ENCODE measurements around the gene ZBTB16.

The ZBTB16 gene, protein sequence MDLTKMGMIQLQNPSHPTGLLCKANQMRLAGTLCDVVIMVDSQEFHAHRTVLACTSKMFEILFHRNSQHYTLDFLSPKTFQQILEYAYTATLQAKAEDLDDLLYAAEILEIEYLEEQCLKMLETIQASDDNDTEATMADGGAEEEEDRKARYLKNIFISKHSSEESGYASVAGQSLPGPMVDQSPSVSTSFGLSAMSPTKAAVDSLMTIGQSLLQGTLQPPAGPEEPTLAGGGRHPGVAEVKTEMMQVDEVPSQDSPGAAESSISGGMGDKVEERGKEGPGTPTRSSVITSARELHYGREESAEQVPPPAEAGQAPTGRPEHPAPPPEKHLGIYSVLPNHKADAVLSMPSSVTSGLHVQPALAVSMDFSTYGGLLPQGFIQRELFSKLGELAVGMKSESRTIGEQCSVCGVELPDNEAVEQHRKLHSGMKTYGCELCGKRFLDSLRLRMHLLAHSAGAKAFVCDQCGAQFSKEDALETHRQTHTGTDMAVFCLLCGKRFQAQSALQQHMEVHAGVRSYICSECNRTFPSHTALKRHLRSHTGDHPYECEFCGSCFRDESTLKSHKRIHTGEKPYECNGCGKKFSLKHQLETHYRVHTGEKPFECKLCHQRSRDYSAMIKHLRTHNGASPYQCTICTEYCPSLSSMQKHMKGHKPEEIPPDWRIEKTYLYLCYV
- total RNA-seq: 16.5 to 24.5 (median 18.5) reads per million in 4 donors

DNA sequence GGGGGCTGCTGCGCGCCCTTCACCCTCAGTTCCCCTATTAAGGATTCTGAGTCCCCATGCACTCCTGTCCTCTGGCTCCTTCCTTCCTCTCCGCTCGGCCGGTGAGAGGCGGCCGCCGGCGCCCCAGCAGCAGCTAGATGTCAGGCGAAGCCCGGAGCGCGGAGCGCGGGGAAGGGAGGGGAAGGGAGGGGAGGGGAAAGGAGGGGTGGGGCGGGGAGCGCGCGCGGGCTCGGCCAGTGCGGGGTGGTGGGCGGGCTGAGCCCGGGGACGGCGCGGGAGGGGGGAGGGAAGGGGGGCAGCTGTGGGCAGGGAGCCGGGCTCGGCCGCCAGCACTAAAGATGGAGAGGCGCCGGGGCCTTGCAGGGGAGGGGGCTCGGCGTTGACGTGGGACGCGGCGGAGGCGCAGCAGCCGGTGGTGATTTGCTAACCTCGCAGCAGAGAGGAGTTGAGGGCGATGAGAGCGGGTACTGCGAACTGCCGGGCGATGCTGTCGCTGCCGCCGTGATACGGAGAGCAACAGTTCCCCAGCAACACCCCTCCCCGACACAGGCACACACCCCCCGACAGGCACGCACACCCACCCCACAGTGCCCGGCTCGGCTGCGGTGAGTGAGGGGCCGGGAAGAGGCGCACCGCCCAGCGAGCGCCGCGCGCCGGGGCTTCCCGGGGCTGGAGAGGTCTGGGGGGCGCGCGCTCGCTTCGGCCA lies at the start of gene ZBTB16:
Gene ZBTB16, plus strand, starts transcription at position 434 of the 706 bp plus-strand sequence. CDS start 3,590 bp downstream, outside the sequence.
- DNase-seq: peak; percentile 37 to 59 (median 49)

DNA sequence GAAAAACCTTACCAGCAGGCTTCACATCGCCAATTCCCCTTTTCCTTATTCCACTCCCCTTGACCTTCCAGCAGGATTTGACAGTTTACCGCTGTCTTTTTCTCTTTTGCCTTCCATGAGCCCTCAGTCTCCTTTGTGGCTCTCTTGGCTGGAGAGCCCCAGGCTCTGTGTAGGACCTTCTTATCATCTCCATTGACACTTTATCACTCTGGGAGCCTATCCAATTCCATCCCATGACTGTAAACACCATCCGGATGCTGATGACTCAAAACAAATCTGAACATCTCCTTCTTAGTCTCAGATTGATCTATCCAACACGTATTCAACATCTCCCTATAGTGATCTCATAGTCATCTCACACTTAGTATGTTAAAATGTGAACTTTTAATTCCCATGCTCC lies 48.6 kb upstream of the ZBTB16 start:
- no peak for DNase-seq

DNA sequence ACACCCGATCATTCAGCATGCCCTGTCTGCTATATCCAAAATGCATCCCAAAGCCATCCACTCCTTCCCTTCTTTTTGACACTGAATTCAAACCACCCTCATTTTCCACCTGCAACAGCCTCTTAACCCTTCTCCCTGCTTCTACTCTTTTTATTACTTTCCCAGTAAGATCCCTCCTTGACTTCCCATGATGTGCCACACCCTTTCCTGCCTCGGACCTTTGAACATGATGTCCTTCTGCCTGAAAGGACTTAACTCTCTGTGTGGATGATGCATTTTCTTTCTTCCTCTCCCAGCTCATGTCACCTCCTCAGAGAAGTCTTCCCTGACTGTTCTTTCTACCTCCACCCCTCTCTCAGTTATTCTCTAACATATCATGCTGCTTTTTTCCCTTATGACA lies 48.1 kb upstream of the ZBTB16 start:
- no peak for DNase-seq

DNA sequence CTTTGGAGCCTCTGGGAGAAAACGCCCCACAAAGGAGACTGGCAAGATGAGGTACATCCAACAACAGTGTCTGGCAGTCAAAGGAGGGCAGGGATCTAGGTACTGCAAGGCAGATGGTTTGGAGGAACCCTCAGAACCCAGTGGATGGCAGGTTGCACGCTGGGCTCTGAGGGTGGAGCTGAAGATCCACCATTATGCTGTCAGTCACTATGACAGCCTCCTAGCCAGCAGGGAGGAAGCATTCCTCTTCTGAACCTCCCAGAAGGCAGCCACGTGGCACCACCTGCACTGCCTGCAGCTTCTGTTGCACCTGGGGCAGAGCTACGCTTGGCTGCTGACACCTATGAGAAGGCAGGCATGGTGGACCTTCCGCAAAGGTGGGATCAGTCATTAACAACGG lies 44.4 kb upstream of the ZBTB16 start:
- DNase-seq: no peak

DNA sequence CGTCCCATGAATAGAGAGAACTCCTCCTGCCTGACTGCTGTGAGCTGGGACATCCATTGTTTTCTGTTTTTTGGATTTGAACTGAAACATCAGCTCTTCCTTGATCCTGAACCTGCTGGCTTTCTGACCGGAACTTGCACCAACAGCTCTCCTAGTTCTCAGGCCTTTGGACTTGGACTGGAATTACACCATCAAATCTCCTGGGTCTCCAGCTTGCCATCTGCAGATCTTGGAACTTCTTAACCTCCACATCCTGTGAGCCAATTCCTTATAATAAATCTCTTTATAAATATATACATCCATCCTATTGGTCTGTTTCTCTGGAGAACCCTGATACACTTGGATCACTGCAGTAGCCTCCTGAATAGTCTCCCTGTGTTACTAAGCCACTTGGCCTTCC lies 42.5 kb upstream of the ZBTB16 start:
- no peak for DNase-seq

DNA sequence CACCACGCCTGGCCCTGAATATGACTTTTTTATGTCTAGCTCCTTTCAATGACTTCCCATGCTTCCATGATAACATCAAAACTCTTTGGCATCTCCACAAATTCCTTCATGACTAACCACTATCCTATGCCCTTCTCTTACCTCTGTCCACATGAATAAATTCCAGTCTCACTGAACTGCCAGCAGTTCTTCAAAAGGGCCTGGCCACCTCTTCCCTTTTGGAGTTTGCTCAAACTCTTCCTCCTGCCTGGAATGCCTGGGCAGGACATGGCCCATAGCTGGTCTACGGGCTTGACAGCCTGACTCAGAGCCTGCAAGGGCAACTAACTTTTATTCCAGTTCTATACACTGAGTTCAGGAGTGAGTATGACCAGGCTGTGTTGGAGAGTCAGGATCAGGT lies 41.8 kb upstream of the ZBTB16 start:
- DNase-seq: no peak

DNA sequence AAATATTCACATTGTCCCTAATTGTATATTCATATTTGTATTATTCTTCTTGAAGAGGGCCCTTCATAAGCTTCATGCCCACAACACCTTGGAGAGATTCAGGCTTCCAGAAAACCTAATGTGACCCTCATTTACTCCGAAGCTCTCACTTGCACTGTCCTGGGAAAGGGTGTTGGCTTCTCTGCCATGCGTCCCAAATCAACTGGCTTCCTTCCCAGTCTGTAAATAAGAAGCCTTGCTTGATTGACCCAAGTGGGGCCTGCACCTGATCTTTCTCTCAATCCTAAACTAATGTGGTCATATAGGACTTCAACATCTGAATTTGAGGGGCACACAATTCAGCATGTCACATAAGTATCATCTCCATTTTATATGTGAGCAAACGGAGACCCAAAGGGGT lies 40.5 kb upstream of the ZBTB16 start:
- DNase-seq: no peak

DNA sequence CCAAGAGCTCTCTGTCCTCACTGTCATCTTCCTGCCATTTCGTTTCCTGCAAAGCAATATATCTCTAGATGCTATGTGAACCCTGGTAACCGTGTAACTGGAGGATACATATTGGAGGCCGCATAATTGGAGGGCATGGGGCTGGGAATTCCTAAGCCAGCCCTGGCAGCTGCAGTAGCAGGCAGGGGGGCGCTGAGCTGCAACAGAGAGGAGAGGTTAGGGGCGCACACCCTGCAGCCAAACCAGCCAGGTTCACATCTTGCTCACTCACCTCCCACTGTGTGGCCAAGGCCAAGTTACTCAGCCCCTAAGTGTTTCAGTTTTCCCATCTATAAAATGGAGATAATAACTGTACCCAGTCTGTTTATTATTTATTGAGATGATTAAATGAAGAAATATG lies 39.9 kb upstream of the ZBTB16 start:
- DNase-seq: no peak

DNA sequence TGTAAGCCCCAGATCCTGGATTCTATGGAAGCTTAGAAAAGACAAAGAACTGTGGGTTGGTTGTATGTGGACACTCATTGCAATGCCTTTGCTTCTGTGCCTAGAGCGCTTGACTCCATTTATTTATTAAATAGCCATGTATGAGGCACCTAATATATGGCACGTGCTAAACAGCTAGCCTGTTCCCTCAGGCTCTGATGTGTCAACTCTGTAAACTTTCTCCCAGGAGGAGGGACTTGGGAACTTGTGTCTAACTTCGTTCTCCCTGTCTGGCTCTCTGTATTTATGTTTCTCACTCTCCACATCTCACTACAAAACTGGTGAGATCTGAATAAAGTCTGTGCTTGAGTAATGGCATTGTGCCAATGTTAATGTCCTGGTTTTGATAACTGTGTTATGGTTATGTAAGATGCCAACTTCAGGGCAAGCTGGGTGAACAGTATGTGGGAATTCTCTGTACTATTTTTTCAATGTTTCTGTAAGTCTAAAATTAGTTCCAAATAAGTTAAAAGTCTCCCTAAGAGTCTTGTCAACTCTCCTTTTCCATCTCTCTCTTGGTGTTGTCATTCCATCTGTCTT lies 34.1 kb upstream of the ZBTB16 start:
- DNase-seq: no peak

DNA sequence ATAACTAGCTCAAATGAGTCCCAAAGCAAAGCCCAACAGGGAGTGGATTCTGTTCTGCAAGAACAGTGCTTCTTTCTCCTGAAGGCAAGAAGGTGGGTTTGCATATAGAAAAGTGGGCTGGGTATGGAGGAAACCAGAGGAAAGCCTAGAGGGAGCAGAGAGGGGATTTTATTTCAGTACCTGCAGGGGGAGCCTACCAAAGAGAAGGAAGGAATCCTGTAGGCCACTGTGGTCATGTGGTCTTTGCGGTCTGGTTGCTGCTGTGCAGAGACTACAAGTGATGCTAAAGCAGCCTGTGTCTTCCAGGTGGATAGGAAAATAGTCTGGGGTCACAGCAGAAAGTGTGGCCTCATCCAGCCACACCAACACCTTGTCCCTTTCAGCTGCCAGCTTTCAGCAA lies 33.2 kb upstream of the ZBTB16 start:
- peak in 3 of 5 donors; percentile 7 to 16 (median 15) for DNase-seq

DNA sequence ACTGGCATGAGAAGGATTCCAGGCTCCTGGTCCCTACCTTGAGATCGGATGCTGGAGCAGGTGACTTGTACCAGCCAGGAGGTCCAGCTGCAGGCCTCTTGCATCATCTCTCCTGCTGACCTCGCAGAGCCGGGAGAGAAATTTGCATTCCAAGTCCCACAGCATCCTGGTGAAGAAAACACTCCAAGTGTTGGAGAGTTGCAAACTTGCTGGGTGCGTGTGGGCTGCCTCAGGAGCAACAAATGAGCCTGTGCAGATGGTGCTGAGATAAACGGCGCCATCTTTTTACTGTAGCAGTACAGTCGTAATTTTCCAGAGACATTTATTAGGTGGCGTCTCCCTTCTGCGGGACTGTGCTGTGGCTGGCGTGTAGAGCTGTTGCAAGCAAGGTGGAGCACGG lies 32.1 kb upstream of the ZBTB16 start:
- no peak for DNase-seq

DNA sequence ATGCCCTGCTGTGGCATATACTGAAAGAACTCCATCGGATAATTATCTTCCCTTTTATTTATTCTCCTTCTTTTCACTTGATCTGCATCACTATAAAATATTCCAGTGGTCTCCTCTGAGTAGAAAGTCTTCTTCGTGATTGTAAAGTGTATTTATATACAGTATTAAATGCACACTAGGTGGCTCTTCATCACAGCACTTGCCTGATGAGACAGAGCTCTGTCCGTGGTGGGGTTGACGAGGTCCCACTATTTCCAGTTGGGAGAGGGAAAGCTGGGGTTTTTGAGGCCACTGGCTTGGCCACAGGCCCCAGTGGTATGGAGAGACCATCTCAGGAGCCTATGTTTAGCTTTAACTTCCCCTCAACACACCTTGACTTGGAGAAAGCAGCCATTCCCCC lies 31.6 kb upstream of the ZBTB16 start:
- no peak for DNase-seq

DNA sequence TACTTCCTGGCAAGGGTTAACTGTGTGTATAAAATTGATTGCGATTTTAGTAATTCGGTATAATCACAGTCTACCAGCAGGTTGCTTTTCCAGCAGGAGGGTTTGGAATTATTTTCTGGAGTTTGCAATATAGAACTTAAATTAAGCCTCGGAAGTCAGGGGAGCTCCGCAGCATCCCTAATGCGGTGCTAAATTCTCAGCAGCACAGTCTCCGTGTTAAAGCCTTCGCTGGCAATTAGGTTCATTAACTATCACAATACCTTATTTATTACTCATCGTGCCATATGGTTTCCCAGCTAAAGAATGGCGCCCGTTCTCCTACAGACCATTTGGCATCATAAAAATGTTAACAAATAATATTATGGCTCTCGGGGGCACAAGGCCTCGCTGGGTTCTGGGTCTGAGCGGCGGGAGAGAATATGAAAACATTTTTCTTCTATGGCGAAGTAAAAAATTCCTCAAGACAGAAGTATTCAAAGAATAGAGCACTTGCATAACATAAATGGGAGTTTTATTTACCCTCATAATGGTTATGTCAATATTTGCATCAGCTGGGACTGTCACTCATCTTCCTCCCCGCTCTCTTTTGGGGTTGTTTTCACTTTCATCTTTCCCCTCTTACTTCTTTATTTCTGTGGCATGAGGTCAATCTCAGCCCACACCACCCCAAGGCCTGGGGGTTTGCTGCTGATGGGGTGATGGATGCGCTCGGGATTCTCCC lies 28.1 kb upstream of the ZBTB16 start:
- no peak for DNase-seq

DNA sequence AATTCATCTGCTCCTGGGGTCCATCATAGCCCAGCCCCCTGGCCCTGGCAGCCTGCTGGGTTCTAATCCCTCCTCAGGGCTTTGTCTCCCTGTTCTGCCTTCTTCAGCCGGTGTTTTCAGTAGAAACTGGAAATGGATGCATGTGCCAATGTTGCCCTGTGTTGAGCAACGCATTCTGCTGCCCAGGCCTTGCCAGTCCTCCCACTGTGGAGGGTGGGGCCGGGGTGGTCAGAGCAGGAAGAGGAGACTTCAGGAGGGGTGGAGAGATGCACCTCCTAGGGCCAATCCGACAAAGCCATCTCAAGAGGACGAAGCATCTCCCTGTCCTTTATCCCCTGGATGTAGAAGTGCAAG lies 27.6 kb upstream of the ZBTB16 start:
- no peak for DNase-seq

DNA sequence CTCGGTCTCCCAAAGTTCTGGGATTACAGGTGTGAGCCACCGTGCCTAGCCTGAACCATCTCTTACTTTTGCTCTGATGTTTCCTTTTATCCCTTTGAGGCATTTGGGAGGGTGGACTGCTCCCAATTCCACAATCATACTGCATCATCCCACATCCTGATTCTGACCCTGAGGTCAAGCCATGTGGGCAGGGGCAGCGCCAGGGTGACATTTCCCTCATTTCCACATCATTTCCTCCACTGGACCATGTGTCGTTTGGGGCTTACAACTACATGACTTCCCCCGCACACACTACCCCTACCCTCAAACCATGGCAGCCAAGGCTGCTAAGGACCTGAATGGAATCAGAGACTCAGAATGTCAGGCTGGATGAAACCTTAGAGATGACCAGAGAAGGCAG lies 26.4 kb upstream of the ZBTB16 start:
- no peak for DNase-seq

DNA sequence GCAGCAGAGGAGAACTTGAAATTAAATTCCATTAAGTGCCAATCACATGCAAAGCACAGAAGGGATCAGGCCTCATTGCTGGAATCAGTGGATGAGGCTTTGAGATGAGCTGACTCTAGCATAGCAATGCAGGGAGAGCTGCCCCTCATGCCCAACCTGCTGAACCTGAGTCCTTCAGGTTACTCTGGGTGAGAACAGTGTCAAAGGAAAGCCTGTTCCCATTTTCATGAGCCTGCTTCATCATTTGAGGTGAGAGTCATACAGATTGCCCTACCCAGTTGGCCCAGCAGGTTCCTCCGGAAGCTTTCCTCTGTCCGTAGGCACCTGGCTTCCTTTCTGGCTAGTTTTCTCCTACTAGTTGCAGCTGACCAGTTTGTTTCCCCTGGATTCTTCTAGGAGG lies 25.9 kb upstream of the ZBTB16 start:
- DNase-seq: no peak

DNA sequence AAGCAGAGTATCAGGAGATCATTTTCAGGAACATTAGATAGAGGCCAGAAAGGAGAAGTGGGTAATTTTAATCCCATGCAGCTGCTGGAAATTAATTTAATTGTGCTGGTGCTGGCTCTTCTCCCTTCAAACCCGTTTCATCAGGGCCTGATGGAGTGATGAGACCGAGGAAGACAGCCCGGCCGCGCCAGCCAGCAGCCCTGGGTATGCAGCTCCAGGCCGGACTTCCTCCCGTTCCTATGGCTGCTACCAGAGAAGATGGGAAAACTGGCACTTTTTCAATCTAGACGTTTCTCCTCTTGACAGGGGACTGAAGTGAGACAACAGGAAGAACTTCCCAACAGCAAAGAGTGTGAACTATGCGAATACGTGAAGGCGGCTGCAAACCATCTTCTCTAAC lies 24.6 kb upstream of the ZBTB16 start:
- DNase-seq: no peak

DNA sequence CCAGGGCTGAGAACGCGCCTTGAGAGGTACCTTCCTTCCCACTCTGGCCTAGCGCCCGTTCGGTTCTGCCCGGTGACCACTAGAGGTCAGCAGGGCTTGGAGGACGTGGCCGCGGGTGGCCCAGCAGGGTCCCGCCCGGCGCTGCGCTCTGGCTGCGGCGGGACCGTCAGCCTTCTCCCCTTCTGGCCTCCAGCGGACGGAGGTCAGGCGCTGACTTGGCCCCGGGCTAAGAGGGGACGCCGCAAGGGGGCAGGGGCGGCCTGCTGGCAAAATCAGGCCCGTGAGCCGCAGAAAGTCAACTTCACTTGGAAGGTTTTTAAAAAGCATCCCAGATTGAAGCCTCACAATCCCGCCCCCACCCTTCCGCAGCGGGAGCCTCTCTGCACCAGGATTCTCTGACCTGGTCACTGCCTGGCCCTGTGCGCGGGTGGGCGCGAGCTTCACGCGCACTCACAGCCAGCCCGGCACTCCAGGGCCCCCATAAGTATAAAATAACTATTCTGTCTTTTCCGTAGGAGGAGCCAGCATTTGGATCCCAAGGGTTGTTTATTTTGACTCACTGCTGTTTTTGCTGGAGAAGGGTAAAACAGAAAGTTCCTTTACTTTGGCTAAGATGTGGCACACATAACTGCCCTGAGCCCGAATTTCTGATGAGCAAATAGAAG lies 23.2 kb upstream of the ZBTB16 start:
- peak; percentile 19 to 42 (median 33) for DNase-seq

DNA sequence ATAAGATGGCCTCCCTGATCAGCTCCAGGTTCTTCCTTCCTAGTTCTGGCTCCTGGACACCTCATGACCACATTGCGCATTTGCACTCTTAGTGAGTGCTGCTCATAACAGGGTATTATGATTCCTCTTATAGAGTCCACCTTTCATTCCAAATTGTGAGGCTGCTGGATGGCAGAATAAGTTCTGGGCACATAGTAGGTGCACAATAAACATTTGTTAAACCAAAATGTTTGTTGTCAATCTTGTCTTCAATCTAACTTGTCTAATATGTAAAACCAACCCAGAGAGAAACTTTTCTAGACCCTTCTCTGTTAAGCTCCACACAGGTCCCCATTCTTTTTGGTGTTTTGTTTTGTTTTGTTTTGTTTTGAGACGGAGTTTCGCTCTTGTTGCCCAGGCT lies 22.6 kb upstream of the ZBTB16 start:
- no peak for DNase-seq

DNA sequence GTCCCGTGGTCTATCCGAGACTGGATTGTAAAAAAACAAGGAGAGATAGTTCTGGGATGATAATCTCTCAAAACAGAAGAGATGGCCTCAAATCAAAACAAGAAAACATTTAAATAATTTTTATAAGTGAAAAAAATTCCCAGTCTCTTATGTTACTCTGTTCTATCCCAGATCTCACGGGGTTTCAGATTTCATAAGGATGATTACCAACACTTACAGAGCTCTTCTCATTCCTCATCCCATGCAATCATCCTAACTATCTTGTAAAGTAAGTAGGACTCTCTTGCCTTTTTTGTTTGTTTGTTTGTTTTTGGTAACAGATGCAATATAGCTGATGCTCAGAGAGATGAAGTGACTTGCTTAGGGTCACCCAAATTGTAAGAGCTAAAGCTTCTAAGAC lies 20.0 kb upstream of the ZBTB16 start:
- no peak for DNase-seq

DNA sequence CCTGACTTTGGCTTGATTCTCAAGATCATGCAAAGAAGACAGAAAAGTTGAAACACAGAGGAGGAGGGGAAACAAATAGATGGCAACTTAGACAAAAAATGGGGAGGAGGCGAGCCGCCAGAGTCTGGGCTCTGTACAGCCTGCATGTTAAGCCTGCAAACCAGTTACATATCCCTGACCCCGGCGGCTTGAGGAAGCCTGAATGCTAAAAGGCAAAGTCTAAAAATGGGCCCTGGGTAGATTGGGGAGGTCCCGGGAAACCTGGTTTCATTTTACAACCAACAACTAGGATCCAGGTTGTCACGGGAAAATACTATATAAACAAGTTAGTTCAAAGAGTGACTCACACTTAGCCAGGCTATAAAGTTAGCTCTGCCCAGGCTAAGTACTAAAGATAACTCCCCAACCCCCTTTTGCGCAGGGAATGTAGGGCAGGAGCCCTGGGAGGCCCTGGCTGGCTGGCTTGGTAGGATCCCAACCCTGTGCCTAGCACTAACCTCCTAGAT lies 18.8 kb upstream of the ZBTB16 start:
- DNase-seq: no peak

DNA sequence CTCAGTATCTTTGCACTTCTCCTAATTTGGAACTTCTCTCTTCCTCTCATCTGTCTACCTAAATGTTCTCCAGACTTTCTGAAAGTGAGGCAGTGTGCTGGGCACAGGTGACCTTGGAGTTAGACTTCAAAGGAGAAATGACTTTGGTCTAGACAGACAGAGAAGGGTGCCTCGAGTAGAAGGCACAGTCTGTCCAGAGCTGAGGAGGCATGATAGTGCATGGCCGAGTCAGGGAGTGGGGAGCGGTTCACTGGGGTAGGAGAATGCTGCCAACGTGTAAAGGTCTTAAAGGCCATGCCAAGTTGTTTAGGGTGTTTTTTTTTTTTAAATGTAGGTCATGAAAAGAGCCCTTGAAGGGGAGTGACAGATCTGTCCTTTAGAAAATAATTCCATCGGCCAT lies 17.3 kb upstream of the ZBTB16 start:
- DNase-seq: no peak

Measured in T-helper 1 cell (primary cell).